Spleen (tissue), 11 donors: Measurements from ENCODE around the gene NRDE2. TPM values are rescaled to one million over a fixed set of nuclear protein-coding genes. Genes with fewer than 3 reads are reported as not detected.

Experiments
- DNase-seq: peaks from one replicate; pipeline ENCODE4 v3.0.0-alpha.2; 2020
- H3K27ac ChIP-seq, 8 donors: fragments of 200-600 bp; sonication (generic) in 7 of 8; 1 replicate in 4 of 8; 2 replicates in 4 of 8; pipeline versions ENCODE4 v1.5.0 to v1.8.0; 2016 to 2021; ENCODE audit warnings: inconsistent platforms in 4 of 8, mild to moderate bottlenecking in 4 of 8, moderate library complexity in 1 of 8
- H3K27me3 ChIP-seq, 7 donors: fragments of 200-600 bp; sonication (generic) in 6 of 7; replicated peaks in 1 of 7; 1 replicate in 4 of 7; 2 replicates in 3 of 7; pipeline versions ENCODE4 v1.5.0 to v1.8.0; 2016 to 2021; ENCODE audit warnings: inconsistent platforms in 3 of 7, mild to moderate bottlenecking in 1 of 7
- H3K36me3 ChIP-seq, 6 donors: fragments of 200-600 bp; sonication (generic) in 5 of 6; 1 replicate in 4 of 6; 2 replicates in 2 of 6; pipeline versions ENCODE4 v1.5.0 to v1.8.0; 2016 to 2021; ENCODE audit warnings: inconsistent platforms in 2 of 6
- H3K4me1 ChIP-seq, 6 donors: fragments of 200-600 bp; sonication (generic) in 5 of 6; 1 replicate in 3 of 6; 2 replicates in 3 of 6; pipeline versions ENCODE4 v1.5.0 to v1.8.0; 2016 to 2021; ENCODE audit warnings: inconsistent platforms in 3 of 6
- H3K4me3 ChIP-seq, 8 donors: fragments of 200-600 bp; sonication (generic) in 7 of 8; 1 replicate in 4 of 8; 2 replicates in 4 of 8; pipeline versions ENCODE4 v1.5.0 to v1.8.0; 2016 to 2021; ENCODE audit warnings: inconsistent platforms in 4 of 8, mild to moderate bottlenecking in 4 of 8, moderate library complexity in 2 of 8
- H3K9me3 ChIP-seq, 8 donors: fragments of 200-600 bp; sonication (generic) in 7 of 8; 1 replicate in 4 of 8; 2 replicates in 4 of 8; pipeline versions ENCODE4 v1.5.0 to v1.8.0; 2016 to 2021; ENCODE audit warnings: inconsistent platforms in 4 of 8
- POLR2A ChIP-seq, 3 donors: fragments of 450-650 bp; IDR thresholded peaks; one replicate each; pipeline ENCODE4 v1.5.1; 2017; ENCODE audit warnings: antibody characterized with exemption in 3 of 3, mild to moderate bottlenecking in 1 of 3
- POLR2AphosphoS5 ChIP-seq, 3 donors: sonication (generic); formaldehyde crosslinking; IDR thresholded peaks; one replicate each; pipeline ENCODE4 v1.5.1; 2017; ENCODE audit warnings: antibody characterized with exemption in 3 of 3
- WGBS, 5 donors: extraction: QIAGEN DNeasy Blood & Tissue Kit in 3 of 5; methylation state at CpG; one replicate each; pipeline versions ENCODE4 v1.1.5 to v1.1.7; 2013 to 2018; 5-methylcytosine and 5-hydroxymethylcytosine counted together
- intact Hi-C: fragments of 100-400 bp; cut with DNase I; formaldehyde crosslinking; loops from one replicate; pipeline ENCODE4 v1.15.0; 2023; ENCODE audit warnings: low total_unique reads
- polyA plus RNA-seq, 3 donors: library from polyadenylated mRNA; stranded (reverse); fragments of 200-250 nt; gene quantifications; one replicate each; pipeline ENCODE4 v1.2.1, GENCODE V29; 2013
- total RNA-seq, 7 donors: library from RNA; depleted of rRNA in 3 of 7; stranded (reverse); fragments of >200 nt in 3 of 7; fragmentation: NEBNext Ultra II Directional in 4 of 7; extraction: Animal tissue kit (Norgen Biotek cat#: 25700) in 4 of 7; gene quantifications; one replicate each; pipeline versions ENCODE4 v1.1.0 to v1.2.1, GENCODE V29; 2016 to 2021
- TF ChIP-seq, protein P1 (sequence below), 11 experiments: fragments of 200-600 bp in 7 of 11; fragments of 450-650 bp in 4 of 11; sonication (generic) in 4 of 11; IDR thresholded peaks in 8 of 11; conservative IDR thresholded peaks in 3 of 11; 1 replicate in 7 of 11; 2 replicates in 4 of 11; pipeline versions ENCODE4 v1.4.0 to v1.8.0; 2016 to 2021; ENCODE audit warnings: antibody characterized with exemption in 11 of 11, inconsistent platforms in 4 of 11, mild to moderate bottlenecking in 1 of 11
- donor health status: healthy with polysubstance abuse.
- donor health status: DM: no; HTN: no; CAD: no; lungs with moderate emphysema.
- donor health status: DM: no; HTN: no; CAD: no.
- donor health status: Bipolar disorder and iron deficiency.
- donor health status: healthy.
- donor health status: DM: no; HTN: no; CAD: no.
- donor health status: DM: yes; HTN: yes; CAD: no.

NRDE2 gene
- total and polyA plus RNA-seq, 10 donors = 6.3 to 28.9 (median 17.0) TPM

GRCh38 chr14:90358359-90358758 lies 26.6 kb upstream of the NRDE2 start:
- no peak overlapping the region for H3K27ac ChIP-seq
- 90 to 95% (median 92%) methylated on average over 4 of the region's 4 CpGs for WGBS, 5 donors
- no peaks in the 10 kb centered on the region for H3K36me3 ChIP-seq
- DNase-seq = no peak
- peaks cover 0 to 7% (median 0%) of the 10 kb centered on the region in 7 donors for H3K27me3 ChIP-seq
- TF ChIP-seq POLR2A (IDR thresholded peaks at IDR 0.05) (no peak), POLR2AphosphoS5 (IDR thresholded peaks at IDR 0.05) (no peak)
- TF ChIP-seq, protein P1, sequence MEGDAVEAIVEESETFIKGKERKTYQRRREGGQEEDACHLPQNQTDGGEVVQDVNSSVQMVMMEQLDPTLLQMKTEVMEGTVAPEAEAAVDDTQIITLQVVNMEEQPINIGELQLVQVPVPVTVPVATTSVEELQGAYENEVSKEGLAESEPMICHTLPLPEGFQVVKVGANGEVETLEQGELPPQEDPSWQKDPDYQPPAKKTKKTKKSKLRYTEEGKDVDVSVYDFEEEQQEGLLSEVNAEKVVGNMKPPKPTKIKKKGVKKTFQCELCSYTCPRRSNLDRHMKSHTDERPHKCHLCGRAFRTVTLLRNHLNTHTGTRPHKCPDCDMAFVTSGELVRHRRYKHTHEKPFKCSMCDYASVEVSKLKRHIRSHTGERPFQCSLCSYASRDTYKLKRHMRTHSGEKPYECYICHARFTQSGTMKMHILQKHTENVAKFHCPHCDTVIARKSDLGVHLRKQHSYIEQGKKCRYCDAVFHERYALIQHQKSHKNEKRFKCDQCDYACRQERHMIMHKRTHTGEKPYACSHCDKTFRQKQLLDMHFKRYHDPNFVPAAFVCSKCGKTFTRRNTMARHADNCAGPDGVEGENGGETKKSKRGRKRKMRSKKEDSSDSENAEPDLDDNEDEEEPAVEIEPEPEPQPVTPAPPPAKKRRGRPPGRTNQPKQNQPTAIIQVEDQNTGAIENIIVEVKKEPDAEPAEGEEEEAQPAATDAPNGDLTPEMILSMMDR (IDR thresholded peaks at IDR 0.05 in 8 of 11, conservative IDR thresholded peaks at IDR 0.05 in 3 of 11) = no peak
- no peaks in the 10 kb centered on the region for H3K4me1 ChIP-seq
- H3K9me3 ChIP-seq = no peaks in the 10 kb centered on the region
- H3K4me3 ChIP-seq = no peak overlapping the region
- intact Hi-C loops = no loop called here

GRCh38 chr14:90356925-90357324 lies 25.2 kb upstream of the NRDE2 start:
- peaks cover 0 to 7% (median 0%) of the 10 kb centered on the region in 7 donors for H3K27me3 ChIP-seq
- H3K4me3 ChIP-seq = no peak overlapping the region
- no peak overlapping the region for H3K27ac ChIP-seq
- TF ChIP-seq, protein P1 (IDR thresholded peaks at IDR 0.05 in 8 of 11, conservative IDR thresholded peaks at IDR 0.05 in 3 of 11) = no peak
- no peak for TF ChIP-seq POLR2AphosphoS5 (IDR thresholded peaks at IDR 0.05)
- TF ChIP-seq POLR2A (IDR thresholded peaks at IDR 0.05) = no peak
- 91 to 96% (median 93%) methylated on average over 1 of the region's 1 CpG for WGBS, 5 donors
- no peaks in the 10 kb centered on the region for H3K4me1 ChIP-seq
- H3K9me3 ChIP-seq = no peaks in the 10 kb centered on the region
- no peaks in the 10 kb centered on the region for H3K36me3 ChIP-seq
- no peak for DNase-seq
- intact Hi-C loops = no loop called here

- Histone ChIP-seq H3K36me3 (no peaks in the 10 kb centered on the region), H3K27me3 (peaks cover 0 to 7% (median 0%) of the 10 kb centered on the region in 7 donors), H3K4me1 (no peaks in the 10 kb centered on the region), H3K4me3 (no peak overlapping the region), H3K9me3 (no peaks in the 10 kb centered on the region), H3K27ac (no peak overlapping the region)
- TF ChIP-seq POLR2A (IDR thresholded peaks at IDR 0.05) = no peak
- TF ChIP-seq, protein P1 (IDR thresholded peaks at IDR 0.05 in 8 of 11, conservative IDR thresholded peaks at IDR 0.05 in 3 of 11) = no peak
- TF ChIP-seq POLR2AphosphoS5 (IDR thresholded peaks at IDR 0.05) = no peak
- no peak for DNase-seq
- 77 to 89% (median 82%) methylated on average over 8 of the region's 8 CpGs for WGBS, 5 donors
- intact Hi-C loops = no loop called here
These were observed 24.1 kb upstream of the NRDE2 start for GRCh38 chr14:90355540-90356518.
